ENCODE results near the gene TYSND1. TPM values are rescaled to one million over a fixed set of nuclear protein-coding genes. Genes with fewer than 3 reads are reported as not detected.

The TYSND1 gene
- total RNA-seq, 2 donors from 2014 or later, result 16.2 to 17.6 TPM

GRCh38 chr10:70098271-70098670 is 48.2 kb downstream of the TYSND1 start:
- no peaks in the 10 kb centered on the region for H3K9me3 ChIP-seq
- H3K4me3 ChIP-seq, result no peak overlapping the region
- DNase-seq (no peak), ATAC-seq (no peak)
- no peaks in the 10 kb centered on the region for H3K27me3 ChIP-seq
- TF ChIP-seq POLR2A (IDR thresholded peaks at IDR 0.05), result no peak
- TF ChIP-seq CTCF (IDR thresholded peaks at IDR 0.05), result no peak
- no peaks in the 10 kb centered on the region for H3K4me1 ChIP-seq
- peaks cover 0 to 4% of the 10 kb centered on the region in 2 donors for H3K36me3 ChIP-seq (replicated peaks in 1 of 2; ENCODE audit: insufficient read depth in 1 of 2, low read depth in 2 of 2)
- intact Hi-C loops (cut with DNase I), result no loop called here
- 94 to 97% methylated on average over 3 of the region's 3 CpGs for WGBS, 2 donors
- H3K27ac ChIP-seq, result no peak overlapping the region

- Histone ChIP-seq H3K4me3 (no peak overlapping the region), H3K36me3 (replicated peaks in 1 of 2; ENCODE audit: insufficient read depth in 1 of 2, low read depth in 2 of 2) (peaks cover 0 to 4% of the 10 kb centered on the region in 2 donors), H3K27me3 (no peaks in the 10 kb centered on the region), H3K4me1 (no peaks in the 10 kb centered on the region), H3K9me3 (no peaks in the 10 kb centered on the region), H3K27ac (no peak overlapping the region)
- intact Hi-C loops (cut with DNase I), result no loop called here
- DNase-seq (no peak), ATAC-seq (no peak)
- TF ChIP-seq POLR2A (IDR thresholded peaks at IDR 0.05), result no peak
- no peak for TF ChIP-seq CTCF (IDR thresholded peaks at IDR 0.05)
Measured at GRCh38 chr10:70097459-70097858, 49.0 kb downstream of the TYSND1 start.

GRCh38 chr10:70096705-70097420 is 49.6 kb downstream of the TYSND1 start:
- DNase-seq (no peak), ATAC-seq (no peak)
- Histone ChIP-seq H3K9me3 (no peaks in the 10 kb centered on the region), H3K4me1 (no peaks in the 10 kb centered on the region), H3K4me3 (no peak overlapping the region), H3K27ac (no peak overlapping the region), H3K27me3 (no peaks in the 10 kb centered on the region), H3K36me3 (replicated peaks in 1 of 2; ENCODE audit: insufficient read depth in 1 of 2, low read depth in 2 of 2) (peaks cover 0 to 4% of the 10 kb centered on the region in 2 donors)
- intact Hi-C loops (cut with DNase I), result no loop called here
- TF ChIP-seq POLR2A (IDR thresholded peaks at IDR 0.05) (no peak), CTCF (IDR thresholded peaks at IDR 0.05) (no peak)
- WGBS, 2 donors, result 93 to 95% methylated on average over 5 of the region's 5 CpGs

GRCh38 chr10:70096016-70096704 is 50.3 kb downstream of the TYSND1 start:
- H3K27ac ChIP-seq, result no peak overlapping the region
- TF ChIP-seq CTCF (IDR thresholded peaks at IDR 0.05), result no peak
- TF ChIP-seq POLR2A (IDR thresholded peaks at IDR 0.05), result no peak
- 79 to 84% methylated on average over 6 of the region's 6 CpGs for whole genome bisulfite sequencing, 2 donors
- no peak overlapping the region for H3K4me3 ChIP-seq
- peaks cover 0 to 4% of the 10 kb centered on the region in 2 donors for H3K36me3 ChIP-seq (replicated peaks in 1 of 2; ENCODE audit: insufficient read depth in 1 of 2, low read depth in 2 of 2)
- DNase-seq (no peak), ATAC-seq (no peak)
- no peaks in the 10 kb centered on the region for H3K27me3 ChIP-seq
- no peaks in the 10 kb centered on the region for H3K9me3 ChIP-seq
- intact Hi-C loops (cut with DNase I), result no loop called here
- no peaks in the 10 kb centered on the region for H3K4me1 ChIP-seq

Measured in body of pancreas (tissue), 4 donors.